Panc1 (cell line): Measurements from ENCODE around the gene RPS6KB2.

Experiments
- CTCF ChIP-seq: fragments of 450-650 bp; IDR thresholded peaks from 2 replicates; pipeline ENCODE4 v1.5.1; 2017; ENCODE audit warnings: mild to moderate bottlenecking
- POLR2AphosphoS5 ChIP-seq: IDR thresholded peaks from 2 replicates; pipeline ENCODE4 v1.6.1; 2012; ENCODE audit warnings: mild to moderate bottlenecking, low read depth, low read length, moderate library complexity
- REST ChIP-seq, 2 experiments: IDR thresholded peaks; 2 replicates each; pipeline ENCODE4 v1.6.1; 2011 to 2012; ENCODE audit warnings: low read depth in 2 of 2, control low read depth in 1 of 2, low read length in 1 of 2, mild to moderate bottlenecking in 1 of 2, moderate library complexity in 1 of 2; ENCODE audit not compliant: insufficient read depth in 1 of 2
- SIN3A ChIP-seq: IDR thresholded peaks from 2 replicates; pipeline ENCODE4 v1.6.1; 2012; ENCODE audit warnings: low read depth, mild to moderate bottlenecking, low read length, moderate library complexity, borderline replicate concordance; ENCODE audit not compliant: insufficient read depth
- TCF7L2 ChIP-seq: IDR thresholded peaks from 2 replicates; pipeline ENCODE4 v1.6.1; 2011; ENCODE audit warnings: mild to moderate bottlenecking, low read depth, low read length, inconsistent platforms

- no peak for TF ChIP-seq CTCF
- no peak for TF ChIP-seq TCF7L2
- no peak for TF ChIP-seq POLR2AphosphoS5
- no peak for TF ChIP-seq REST (IDR thresholded peaks at IDR 0.05; ENCODE audit: insufficient read depth in 1 of 2, low read depth in 2 of 2, low read length in 1 of 2)
- TF ChIP-seq SIN3A, result no peak
These were observed 19.9 kb downstream of the RPS6KB2 start for GRCh38 chr11:67448220-67448609.
